HEK293T (cell line): Measurements from ENCODE around the gene CYP39A1.

ENCODE experiments used
- BHLHE40 ChIP-seq: fragments of 450-650 bp; IDR thresholded peaks from 2 replicates; pipeline ENCODE4 v1.6.1; 2016; ENCODE audit warnings: mild to moderate bottlenecking, moderate library complexity, borderline replicate concordance
- CTBP1 ChIP-seq: fragments of 450-650 bp; IDR thresholded peaks from 2 replicates; pipeline ENCODE4 v1.6.1; 2016; ENCODE audit warnings: borderline replicate concordance
- ELF4 ChIP-seq: fragments of 450-650 bp; IDR thresholded peaks from 2 replicates; pipeline ENCODE4 v1.6.1; 2017; ENCODE audit warnings: antibody characterized with exemption
- FOXK2 ChIP-seq: fragments of 450-650 bp; IDR thresholded peaks from 2 replicates; pipeline ENCODE4 v1.6.1; 2016; ENCODE audit warnings: mild to moderate bottlenecking
- FOXM1 ChIP-seq: fragments of 450-650 bp; IDR thresholded peaks from 2 replicates; pipeline ENCODE4 v1.6.1; 2017; ENCODE audit warnings: mild to moderate bottlenecking, borderline replicate concordance
- HDGF ChIP-seq: fragments of 450-650 bp; IDR thresholded peaks from 2 replicates; pipeline ENCODE4 v1.6.1; 2017; ENCODE audit warnings: antibody characterized with exemption, borderline replicate concordance
- L3MBTL2 ChIP-seq: fragments of 450-650 bp; conservative IDR thresholded peaks from 2 replicates; pipeline ENCODE4 v1.6.1; 2016; ENCODE audit warnings: mild to moderate bottlenecking
- LEF1 ChIP-seq: fragments of 450-650 bp; IDR thresholded peaks from 2 replicates; pipeline ENCODE4 v1.6.1; 2017; ENCODE audit warnings: mild to moderate bottlenecking, borderline replicate concordance
- NFRKB ChIP-seq: fragments of 450-650 bp; IDR thresholded peaks from 2 replicates; pipeline ENCODE4 v1.6.1; 2016; ENCODE audit warnings: mild to moderate bottlenecking, moderate library complexity
- SP1 ChIP-seq: fragments of 450-650 bp; IDR thresholded peaks from 2 replicates; pipeline ENCODE4 v1.6.1; 2017
- SUZ12 ChIP-seq: fragments of 450-650 bp; IDR thresholded peaks from 2 replicates; pipeline ENCODE4 v1.6.1; 2016; ENCODE audit warnings: mild to moderate bottlenecking

DNA sequence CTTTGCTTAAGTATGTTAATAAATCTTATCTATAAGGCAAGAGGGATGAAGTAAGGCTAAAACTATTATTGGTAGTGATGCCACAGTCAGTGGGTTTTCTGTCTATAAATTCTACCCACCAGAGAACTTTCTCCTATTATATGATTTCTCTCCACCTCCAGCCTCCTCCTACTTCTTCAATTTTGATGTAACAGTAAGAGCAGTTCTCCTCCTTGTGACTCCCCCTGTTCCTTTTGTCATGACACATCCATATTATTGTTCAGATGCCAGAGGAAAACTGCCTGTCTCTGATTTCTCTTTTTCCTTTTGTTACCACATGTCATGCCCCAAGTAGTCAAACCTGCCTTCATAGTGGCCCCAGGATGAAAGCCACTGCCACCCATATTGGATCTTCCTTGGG lies 152.2 kb downstream of the CYP39A1 start:
- TF ChIP-seq FOXM1 = no peak
- no peak for TF ChIP-seq SP1
- TF ChIP-seq SUZ12 = no peak
- TF ChIP-seq FOXK2 = no peak
- no peak for TF ChIP-seq BHLHE40
- no peak for TF ChIP-seq HDGF
- no peak for TF ChIP-seq L3MBTL2
- no peak for TF ChIP-seq LEF1
- no peak for TF ChIP-seq CTBP1
- TF ChIP-seq ELF4 = no peak
- no peak for TF ChIP-seq NFRKB
